ENCODE results near the gene LRRIQ1.
"Not testable (repeated sequence)": the region's sequence is repeated elsewhere in the genome, so short reads cannot be mapped to it uniquely, and the experiment has no call there.

The LRRIQ1 gene, protein sequence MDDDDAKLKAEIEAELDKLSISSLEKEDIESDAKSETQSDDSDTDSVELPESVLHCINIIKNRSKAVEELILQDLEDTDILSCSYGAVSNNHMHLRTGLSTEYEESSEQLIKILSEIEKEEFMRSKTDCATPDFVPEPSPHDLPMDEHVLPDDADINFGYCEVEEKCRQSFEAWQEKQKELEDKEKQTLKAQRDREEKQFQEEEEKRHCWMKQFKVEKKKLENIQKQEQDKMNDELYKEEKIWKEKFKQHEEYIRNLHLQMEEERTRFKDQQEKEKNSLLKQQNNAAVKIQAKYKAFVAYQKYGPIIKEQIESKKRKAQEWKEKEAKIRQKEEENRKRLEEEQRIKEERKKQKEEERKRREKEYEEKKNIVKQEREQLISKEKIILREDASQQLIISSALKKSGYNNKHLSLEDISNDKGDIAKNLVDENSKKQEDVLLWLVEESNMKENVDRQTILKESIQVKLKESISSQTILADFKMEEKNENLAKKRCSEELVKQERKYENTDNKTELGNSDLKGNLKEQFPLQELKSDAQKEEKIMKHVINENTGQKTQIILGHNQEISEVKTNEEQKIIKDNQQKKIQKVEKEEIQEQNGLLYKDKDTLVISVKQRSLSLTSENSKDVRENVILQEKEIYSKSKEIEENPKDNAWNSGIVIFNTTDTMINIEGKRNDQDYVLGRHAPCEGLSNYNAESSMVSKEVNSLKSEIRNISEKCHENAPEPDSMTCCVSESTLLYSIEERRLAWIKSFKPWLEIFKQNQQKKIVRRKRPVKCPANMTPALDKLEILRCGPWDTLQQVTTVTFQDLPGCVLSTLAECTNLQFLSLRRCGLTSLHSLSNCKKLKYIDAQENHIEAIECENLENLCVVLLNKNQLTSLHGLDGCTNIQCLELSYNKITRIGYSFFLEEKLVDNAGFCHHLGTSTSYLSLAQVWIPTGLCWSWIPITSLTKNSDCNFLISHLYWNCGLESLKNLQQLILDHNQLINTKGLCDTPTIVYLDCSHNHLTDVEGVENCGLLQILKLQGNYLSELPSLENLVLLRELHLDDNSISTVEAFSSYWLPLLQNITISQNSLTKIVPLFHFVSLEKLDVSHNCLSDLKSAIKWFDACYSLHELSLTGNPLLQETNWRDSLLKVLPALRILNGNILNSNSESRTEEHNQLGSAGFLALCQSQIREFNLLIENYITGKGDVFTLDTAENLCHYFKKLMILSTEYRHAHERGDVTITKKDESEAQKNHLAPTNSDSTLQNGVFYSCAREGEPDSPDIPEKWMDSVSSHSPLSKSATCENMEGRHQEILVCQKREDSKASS (N-terminal part only)

DNA sequence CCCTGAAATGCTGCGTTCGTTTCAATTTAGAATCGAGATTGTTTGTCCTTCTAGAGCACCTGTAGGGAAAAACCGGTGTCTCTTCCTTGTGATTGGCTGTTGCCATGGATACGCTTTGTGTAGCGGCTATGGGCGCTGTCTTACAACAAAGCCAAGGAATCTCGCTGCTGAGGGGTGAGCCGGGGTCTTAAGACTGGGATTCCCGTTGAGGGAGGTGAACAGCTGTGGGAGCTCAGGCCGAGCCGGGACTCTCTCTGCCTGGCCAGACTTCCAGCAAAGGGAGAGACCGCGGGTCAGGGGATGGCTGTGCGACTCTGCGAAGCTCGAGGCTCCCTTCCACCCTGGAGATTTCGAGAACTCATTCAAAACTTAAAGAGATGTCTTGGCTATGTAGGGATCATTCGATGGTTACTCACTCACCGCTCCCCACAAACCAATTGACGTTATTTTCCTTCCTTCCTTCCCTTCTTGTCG lies at the start of gene LRRIQ1, which contains the start of gene TSPAN19:
Gene LRRIQ1 (plus strand): TSS at position 118 of the 474 bp plus-strand sequence. CDS start 1,826 bp downstream, outside the sequence.
Gene TSPAN19 (minus strand): TSS at position 44 of the 474 bp plus-strand sequence. CDS start 6,331 bp downstream, outside the sequence.
- ATAC-seq = no peak
- peak; percentile 28 for DNase-seq

DNA sequence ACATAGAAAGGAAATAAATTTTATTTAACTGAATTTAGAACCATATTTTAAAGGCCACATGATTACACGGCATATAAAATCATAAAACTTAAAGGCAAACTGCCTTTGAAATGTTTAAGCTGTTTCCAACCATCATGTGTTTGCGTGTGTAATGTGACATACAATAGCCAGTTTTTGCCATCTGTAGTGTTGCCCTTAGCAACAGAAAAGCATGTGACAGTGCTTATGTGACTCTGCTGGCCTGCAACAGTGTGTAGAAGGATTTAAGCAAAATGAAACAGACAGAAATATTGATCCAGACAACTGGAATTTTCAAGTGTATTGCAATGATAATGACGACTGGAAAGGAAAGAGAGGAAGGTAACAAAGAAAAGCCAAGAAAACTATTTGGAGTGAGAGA lies 49.6 kb upstream of the LRRIQ1 start:
- ATAC-seq = no peak
- no peak for DNase-seq

DNA sequence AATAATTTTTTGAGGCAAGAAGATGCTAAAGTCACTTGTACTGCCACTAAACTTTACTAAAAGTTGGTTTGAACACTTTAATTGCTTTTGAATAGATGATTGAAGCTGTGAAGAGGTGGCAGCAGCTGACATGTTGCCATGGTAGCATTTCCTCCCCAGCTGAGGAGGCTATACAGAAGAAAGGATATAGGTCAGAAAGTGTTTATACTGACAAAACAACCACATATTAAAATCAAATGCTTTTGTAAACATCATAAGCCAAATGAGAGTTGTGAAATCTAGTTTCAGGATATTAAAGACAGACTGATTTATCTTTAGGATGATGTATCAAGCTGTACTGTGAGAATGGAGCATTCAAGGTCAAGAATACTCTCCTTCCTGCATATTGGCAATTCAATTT lies 41.7 kb upstream of the LRRIQ1 start:
- no peak for ATAC-seq

DNA sequence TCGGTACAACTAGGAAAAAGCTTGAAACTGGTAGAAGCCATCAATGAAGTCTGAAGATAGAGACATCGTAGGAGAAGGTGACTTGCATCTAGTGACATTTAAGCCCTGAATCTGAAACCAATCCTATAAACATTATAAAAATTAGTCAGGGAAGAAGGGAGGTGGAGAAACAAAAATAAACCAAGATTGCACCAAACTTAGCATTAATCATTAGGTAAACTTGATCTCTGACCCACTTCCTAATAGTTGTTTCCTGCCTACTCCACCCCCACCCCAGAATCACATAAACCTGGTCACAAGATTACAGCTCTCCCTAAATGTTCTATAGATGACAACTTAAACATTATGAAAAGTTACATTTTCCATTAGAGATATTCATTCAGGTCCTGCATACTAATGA lies 40.5 kb upstream of the LRRIQ1 start:
- no peak for ATAC-seq
- no peak for DNase-seq

More for the DNA sequence above, 41.7 kb upstream of the LRRIQ1 start:
- no peak for DNase-seq

DNA sequence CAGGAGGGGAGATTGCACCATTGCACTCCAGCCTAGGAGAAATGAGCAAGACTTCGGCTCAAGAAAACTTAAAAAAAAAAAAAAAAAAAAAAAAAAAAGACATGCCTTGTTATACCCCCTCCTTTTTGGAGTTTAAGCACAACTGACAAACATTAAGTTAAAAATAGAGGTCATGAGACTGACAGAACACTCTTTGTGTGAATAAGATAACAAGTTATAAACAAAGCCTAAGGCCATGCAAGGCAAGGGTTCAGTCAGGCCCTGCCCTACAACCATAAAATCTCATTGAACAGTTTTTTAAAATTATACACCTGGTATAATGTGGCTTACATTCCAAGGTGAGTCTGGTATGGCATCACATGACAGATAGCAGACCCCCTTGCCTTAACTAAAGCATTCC lies 39.4 kb upstream of the LRRIQ1 start:
- no peak for DNase-seq

DNA sequence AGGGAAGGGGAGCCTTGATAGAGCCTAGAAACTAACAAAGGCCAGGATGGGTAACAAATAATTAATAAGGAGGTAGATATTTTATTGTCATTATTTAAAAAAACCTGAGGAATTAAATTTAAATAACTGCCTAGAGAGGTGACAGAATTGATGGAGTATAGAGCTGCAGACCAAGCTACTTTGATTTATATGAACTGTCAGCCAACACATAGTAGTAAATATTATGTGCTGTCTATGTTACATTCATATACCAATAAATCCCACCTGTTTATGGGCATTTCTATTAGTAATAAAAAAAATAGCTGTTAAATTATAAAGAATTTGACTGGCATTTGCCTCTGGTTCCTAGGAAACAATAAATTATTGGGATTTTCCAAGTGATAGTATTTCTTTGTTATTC lies 37.8 kb upstream of the LRRIQ1 start:
- no peak for DNase-seq
- ATAC-seq = no peak

More for the DNA sequence above, 39.4 kb upstream of the LRRIQ1 start:
- no peak for ATAC-seq

DNA sequence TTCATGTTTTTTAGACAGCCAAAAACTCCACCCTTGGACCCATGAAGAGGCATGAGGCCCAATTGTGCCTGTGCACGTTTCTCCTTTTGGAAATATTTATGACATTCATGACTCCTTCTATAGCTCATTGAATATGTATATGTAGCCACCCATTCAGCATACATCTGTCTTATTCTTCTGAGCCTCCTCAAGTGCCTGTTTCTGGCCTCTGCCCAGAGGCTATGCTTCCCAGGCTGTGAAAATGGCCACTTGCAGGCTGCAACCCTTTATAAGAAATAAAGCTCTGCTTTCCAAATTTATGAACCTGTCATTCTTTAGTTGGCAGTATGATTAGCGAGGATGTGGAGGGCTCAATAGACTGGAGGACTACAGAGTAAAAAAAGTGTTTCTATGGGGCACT lies 35.4 kb upstream of the LRRIQ1 start:
- no peak for ATAC-seq
- no peak for DNase-seq

DNA sequence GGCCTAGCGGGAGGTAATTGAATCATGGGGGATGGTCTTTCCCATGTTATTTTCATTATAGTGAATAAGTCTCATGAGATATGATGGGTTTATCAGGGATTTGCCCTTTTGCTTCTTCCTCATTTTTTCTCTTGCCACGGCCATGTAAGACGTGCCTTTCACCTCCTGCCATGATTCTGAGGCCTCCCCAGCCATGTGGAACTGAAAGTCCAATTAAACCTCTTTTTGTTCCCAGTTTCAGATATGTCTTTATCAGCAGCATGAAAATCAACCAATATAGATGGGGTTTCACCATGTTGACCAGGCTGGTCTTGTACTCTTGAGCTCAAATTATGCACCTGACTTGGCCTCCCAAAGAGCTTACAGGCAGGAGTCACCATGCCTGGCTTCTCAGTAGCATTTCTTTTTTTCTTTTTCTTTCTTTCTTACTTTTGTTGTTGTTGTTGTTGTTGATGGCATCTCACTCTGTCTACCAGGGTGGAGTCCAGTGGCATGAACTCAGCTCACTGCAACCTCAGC lies 33.3 kb upstream of the LRRIQ1 start:
- no peak for DNase-seq
- ATAC-seq = no peak

DNA sequence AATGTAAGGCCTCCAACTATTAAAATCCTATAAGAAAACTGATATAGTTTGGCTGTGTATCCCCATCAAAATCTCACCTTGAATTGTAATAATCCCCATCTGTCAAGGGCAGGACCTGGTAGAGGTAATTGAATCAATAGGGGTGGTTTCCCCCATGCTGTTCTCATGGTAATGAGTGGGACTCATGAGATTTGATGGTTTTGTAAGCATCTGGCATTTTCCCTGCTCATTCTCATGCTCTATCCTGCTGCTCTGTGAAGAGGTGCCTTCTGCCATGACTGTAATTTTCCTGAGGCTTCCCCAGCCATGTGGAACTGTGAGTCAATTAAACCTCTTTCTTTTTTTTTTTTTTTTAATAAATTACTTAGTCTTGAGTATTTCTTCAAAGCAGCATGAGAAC lies 31.9 kb upstream of the LRRIQ1 start:
- no peak for DNase-seq
- no peak for ATAC-seq

DNA sequence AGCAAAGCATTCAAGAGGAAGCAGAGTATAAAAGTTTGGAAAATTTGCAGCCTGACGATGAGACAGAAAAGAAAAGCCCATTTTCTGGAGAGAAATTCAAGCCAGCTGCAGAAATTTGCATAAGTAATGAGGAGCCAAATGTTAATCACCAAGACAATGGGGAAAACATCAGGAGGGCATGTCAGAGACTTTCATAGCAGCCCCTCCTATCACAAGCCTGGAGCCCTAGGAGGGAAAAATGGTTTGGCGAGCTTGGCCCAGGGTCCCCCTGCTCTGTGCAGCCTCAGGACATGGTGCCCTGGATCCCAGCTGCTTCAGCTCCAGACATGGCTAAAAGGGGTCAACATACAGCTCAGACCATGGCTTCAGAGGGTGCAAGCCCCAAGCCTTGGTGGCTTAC lies 31.1 kb upstream of the LRRIQ1 start:
- not testable (repeated sequence) for DNase-seq, ATAC-seq

DNA sequence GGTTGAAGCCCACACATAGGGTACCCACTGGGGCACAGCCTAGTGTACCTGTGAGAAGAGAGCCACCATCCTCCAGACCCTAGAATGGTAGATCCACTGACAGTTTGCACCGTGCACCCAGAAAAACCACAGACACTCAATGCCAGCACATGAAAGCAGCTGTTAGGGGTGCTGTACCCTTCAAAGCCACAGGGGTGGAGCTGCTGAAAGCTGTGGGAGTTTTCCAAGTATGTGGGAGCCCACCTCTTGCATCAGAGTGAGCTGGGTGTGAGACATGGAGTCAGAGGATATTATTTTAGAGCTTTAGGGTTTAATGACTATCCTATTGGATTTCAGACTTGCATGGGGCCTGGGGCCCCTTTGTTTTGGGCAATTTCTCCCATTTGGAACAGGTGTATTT lies 30.5 kb upstream of the LRRIQ1 start:
- peak; percentile 49 for ATAC-seq
- DNase-seq = no peak

DNA sequence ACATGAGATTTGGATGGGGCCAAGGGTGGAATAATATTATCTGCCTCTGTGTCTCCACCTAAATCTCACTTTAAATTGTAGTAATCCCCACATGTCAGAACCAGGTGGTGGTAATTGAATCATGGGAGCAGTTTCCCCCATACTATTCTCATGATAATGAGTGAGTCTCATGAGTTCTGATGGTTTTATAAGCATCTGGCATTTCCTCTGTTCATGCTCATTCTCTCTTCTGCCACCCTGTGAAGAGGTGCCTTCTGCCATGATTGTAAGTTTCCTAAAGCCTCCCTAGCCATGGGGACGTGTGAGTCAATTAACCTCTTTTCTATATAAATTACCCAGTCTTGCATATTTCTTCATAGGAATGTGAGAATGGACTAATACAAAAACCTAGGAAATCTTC lies 29.9 kb upstream of the LRRIQ1 start:
- no peak for DNase-seq
- ATAC-seq = no peak

DNA sequence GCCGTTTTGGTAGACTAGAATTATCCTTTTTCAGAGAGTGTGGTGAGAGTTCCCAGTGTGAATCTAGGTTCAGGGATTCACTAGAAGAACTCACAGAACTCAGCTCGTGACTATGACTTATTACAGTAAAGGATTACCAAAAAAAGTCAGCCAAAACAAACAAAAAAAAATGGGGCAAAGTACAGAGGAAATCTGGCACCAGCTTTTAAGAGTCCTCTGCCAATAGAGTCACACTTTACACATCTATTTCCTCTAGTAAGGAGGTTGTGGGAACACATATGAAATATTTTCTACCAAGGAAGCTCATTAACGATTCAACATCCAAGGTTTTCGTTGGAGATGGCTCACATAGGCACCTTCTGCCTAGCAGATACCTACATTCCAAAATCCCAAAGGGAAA lies 28.3 kb upstream of the LRRIQ1 start:
- ATAC-seq (no peak), DNase-seq (no peak)

DNA sequence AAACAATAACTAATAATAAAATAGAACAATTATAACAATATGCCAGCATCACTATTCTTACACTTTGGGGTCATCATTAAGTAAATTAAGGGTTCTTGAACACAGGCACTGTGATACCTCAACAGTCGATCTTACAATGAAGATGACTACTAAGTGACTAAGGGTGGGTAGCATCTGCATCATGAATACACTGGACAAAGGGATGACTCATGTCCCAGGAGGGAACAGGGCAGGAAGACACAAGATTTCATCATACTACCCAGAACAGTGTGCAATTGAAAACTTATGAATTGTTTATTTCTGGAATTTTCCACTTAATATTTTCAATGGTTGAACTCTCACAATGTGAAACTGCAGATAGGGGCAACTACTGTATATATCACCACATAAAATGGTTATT lies 19.7 kb upstream of the LRRIQ1 start:
- ATAC-seq = no peak
- no peak for DNase-seq

DNA sequence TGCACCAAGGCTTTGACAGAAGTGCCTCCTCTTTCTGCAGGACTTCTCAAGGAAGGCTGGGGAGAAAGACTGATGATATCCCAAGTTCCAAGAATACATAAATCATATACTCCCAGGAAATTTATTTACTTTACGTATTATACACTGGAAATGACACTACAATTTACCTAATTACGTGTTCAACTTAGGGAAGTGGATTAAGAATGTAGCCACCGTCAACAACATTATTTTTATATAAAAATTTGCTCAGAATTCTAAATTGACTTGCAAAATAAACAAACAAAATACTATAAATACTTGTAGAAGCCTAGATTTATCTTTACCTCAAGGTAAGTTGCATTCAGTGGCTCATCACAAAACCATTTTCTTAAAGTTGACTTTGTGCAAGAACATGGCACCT lies 19.0 kb upstream of the LRRIQ1 start:
- ATAC-seq (no peak), DNase-seq (no peak)

DNA sequence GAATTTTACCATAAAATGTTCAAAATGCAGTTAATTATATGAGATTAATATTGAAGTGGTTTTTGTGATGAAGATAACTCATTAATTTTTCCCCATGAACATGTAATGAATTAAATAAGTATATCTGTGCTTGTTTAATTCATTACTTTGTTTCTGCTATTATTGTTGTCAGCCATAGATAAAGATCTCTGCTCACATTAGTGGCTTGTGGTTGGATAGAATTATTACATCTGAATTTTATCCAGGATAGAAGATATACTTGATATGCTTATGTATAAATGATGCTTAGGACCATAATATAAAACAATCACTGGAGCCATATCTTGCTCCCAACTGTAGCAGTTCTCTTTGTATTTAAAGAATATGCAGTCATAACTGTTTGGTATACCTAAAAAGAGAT lies 18.5 kb upstream of the LRRIQ1 start:
- ATAC-seq (no peak), DNase-seq (no peak)

DNA sequence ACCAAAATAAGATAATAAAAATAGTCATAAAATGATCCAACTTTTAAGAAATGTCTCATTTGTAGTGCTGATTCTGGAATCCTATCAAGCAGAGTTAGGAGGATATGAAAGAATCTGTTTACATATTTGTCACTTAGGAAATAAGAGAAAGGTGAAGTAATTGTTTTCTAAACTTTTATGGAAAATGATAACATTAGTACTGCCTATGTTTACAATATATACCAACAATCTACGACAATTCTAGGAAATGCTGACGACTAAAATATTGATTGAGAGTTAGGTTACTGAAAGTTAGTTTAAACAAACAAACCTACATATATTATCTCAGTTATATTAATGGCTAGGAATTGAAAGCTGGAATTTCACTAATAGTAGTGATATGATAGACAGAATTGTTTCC lies 18.1 kb upstream of the LRRIQ1 start:
- DNase-seq (no peak), ATAC-seq (no peak)

DNA sequence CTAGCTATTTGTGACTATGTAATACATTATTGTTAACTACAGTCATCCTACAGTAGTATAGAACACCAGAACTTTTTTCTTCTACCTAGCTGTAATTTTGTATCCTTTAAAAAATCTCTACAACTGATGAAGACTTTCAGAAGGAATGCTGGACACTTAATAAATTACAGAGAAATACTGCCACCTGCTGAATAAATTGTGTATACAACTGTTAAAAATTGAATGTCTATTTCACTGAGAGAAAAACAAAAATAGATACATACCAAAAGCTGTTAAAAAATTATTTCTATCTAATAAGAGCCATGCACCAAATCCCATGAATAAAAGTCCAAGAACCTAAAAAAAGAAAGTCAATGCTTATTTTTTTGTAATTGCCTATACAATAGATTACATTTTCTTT lies 6.7 kb upstream of the LRRIQ1 start:
- DNase-seq (no peak), ATAC-seq (no peak)

DNA sequence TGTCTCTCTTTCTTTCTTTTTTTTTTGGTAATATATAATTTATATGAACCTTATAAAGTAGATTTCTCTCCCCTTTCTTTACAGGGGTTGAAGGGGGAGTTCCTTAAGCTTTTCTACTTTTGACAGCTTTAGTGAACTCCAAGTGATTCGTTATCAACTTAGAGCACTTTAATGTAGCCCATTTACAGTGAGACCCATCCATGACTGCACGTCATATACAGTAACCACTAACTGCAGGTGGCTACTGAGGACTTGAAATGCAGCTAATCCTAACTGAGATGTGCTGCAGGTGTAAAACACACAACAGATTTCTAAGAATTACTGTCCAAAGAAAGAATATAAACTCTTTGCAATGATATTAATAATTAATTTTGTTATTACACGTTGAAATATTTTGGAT lies 582 bp downstream of the LRRIQ1 start:
- no peak for ATAC-seq
- DNase-seq = no peak

DNA sequence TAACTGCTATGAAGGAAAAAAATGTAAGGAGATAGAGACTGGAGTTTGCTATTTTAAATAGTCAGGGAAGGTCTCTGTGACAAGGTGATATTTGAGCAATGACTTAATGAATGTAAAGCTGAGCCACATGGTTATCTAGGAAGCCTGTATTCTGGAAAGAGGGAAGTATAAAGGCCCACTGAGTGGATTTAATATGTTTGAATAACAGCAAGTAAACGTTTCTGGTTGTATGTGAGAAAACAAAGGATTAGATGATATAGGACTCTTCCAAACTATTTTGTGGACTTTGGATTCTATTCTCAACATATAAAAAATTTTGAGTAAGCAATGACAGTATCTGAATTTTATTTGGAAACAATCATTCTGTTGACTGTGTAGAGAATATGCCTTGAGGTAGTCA lies 5.2 kb downstream of the LRRIQ1 start:
- ATAC-seq (no peak), DNase-seq (no peak)

DNA sequence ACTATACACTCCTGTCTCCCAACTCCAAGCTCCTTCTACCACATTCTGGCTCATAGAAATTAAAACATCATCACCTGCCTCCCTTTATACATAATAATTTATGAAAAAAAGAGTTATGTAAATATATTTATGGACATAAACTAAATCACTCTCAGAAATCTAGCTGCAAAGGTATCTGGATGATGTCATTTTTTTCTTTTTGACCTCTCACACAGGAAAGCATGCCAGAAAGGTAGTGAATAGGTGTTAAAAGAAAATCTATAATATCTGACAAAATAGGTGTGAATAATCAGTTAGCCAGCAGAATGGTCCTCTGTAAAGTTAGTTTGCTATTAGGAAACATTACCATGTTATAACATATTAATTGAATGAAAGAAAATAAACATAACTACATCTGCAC lies 7.7 kb downstream of the LRRIQ1 start:
- DNase-seq = no peak
- no peak for ATAC-seq

All from stimulated activated naive CD8-positive, alpha-beta T cell treated with anti-CD3 and anti-CD28 coated beads, Interleukin-15, Interleukin-2, amounts not matched to agents 100 U/mL and 50 U/mL, for 24 hours (primary cell).